Lower lobe of right lung (tissue), 2 donors: ENCODE data around the gene WIZ. TPM values are rescaled to one million over a fixed set of nuclear protein-coding genes. Genes with fewer than 3 reads are reported as not detected.

ENCODE experiments used
- ATAC-seq, 2 donors: fragments of 200-7000 bp; cut with Tn5 transposase; one replicate each; pipeline ENCODE4 v1.9.1; 2020 to 2022; ENCODE audit warnings: mild to moderate bottlenecking in 2 of 2, moderate library complexity in 2 of 2
- DNase-seq: peaks from one replicate; pipeline ENCODE4 v3.0.0-alpha.2; 2020
- H3K27ac ChIP-seq: fragments of 200-600 bp; one replicate; pipeline ENCODE4 v1.8.0; 2022
- H3K27me3 ChIP-seq: fragments of 200-600 bp; one replicate; pipeline ENCODE4 v1.8.0; 2022; ENCODE audit warnings: low read depth
- H3K36me3 ChIP-seq: fragments of 200-600 bp; one replicate; pipeline ENCODE4 v1.8.0; 2022; ENCODE audit warnings: mild to moderate bottlenecking
- H3K4me1 ChIP-seq: fragments of 200-600 bp; one replicate; pipeline ENCODE4 v1.8.0; 2022
- H3K4me3 ChIP-seq: fragments of 200-600 bp; one replicate; pipeline ENCODE4 v1.8.0; 2022; ENCODE audit warnings: mild to moderate bottlenecking
- H3K9me3 ChIP-seq: fragments of 200-600 bp; one replicate; pipeline ENCODE4 v1.8.0; 2022
- intact Hi-C: fragments of 100-400 bp; cut with DNase I; formaldehyde crosslinking; loops from one replicate; pipeline ENCODE4 v1.11.0; 2022
- total RNA-seq: library from RNA; stranded (reverse); fragmentation: NEBNext Ultra II Directional; extraction: Animal tissue kit (Norgen Biotek cat#: 25700); gene quantifications from one replicate; pipeline ENCODE4 v1.2.1, GENCODE V29; 2021
- TF ChIP-seq, protein P1 (sequence below): fragments of 200-600 bp; IDR thresholded peaks from one replicate; pipeline ENCODE4 v1.8.0; 2022; ENCODE audit warnings: antibody characterized with exemption, mild to moderate bottlenecking
- donor health status: DM: no; HTN: yes; CAD: no; lungs with severe emphysema.

WIZ gene
- total RNA-seq, 1 donor from 2014 or later, result 25.2 TPM

DNA sequence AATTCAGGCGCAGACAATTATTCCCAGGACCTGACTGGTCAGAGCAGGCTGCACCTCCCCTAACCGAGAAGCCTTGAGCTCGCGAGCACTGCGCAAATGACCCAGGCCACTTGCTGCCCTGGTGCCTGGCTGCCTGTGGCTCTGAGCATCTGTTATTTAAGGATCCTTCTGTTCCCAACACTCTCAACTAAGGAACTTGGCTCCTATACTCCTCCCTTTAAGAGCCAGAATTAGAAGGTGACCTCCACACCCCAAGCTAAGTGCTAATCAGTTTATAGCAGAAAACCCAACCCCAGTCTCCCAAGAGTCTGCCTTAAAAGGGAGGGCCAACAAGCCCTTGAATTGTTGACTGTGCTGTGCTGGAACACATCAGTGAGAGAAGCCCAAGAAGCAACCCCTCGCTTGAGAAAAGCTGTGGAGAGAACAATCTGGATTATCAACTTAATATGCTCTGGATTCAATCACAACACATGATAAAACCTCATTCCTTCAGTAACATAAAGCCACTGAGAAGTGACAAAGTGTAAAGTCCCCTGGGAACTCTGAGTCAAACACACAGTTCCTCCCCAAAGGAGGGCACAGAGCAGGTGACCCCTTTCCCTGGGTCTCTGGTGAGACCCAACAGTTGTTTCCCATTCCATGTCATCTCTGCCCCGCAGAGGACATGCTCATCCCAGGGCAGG lies 45.5 kb downstream of the WIZ start:
- intact Hi-C loops, result no loop called here
- H3K27me3 ChIP-seq, result no peaks in the 10 kb centered on the region
- peaks cover 57% of the 10 kb centered on the region for H3K36me3 ChIP-seq
- no peak for DNase-seq
- ATAC-seq, result peak; percentile 64 to 72
- H3K9me3 ChIP-seq, result no peaks in the 10 kb centered on the region
- H3K4me1 ChIP-seq, result peaks cover 24% of the 10 kb centered on the region
- H3K4me3 ChIP-seq, result no peak overlapping the region
- no peak overlapping the region for H3K27ac ChIP-seq
- TF ChIP-seq, protein P1, sequence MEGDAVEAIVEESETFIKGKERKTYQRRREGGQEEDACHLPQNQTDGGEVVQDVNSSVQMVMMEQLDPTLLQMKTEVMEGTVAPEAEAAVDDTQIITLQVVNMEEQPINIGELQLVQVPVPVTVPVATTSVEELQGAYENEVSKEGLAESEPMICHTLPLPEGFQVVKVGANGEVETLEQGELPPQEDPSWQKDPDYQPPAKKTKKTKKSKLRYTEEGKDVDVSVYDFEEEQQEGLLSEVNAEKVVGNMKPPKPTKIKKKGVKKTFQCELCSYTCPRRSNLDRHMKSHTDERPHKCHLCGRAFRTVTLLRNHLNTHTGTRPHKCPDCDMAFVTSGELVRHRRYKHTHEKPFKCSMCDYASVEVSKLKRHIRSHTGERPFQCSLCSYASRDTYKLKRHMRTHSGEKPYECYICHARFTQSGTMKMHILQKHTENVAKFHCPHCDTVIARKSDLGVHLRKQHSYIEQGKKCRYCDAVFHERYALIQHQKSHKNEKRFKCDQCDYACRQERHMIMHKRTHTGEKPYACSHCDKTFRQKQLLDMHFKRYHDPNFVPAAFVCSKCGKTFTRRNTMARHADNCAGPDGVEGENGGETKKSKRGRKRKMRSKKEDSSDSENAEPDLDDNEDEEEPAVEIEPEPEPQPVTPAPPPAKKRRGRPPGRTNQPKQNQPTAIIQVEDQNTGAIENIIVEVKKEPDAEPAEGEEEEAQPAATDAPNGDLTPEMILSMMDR, result no peak

DNA sequence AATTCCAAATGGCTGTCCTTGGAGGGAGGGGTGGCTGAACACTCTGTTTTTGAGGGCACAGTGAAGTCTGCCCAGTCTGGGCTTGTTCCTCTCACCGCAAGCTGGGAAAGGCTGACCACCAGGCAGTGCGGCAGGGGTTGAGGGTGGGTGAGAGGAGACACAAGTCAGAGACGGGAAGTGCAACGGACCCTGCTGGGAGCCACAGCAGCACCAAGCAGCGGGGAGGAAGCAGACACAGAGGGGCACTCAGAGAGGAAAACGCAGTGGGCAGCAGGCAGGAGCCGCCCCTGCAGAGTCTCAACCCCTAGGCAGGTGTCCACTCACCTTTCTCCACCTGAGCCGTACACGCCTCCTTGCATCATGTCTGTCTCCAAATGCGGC lies 46.6 kb downstream of the WIZ start:
- DNase-seq (no peak), ATAC-seq (no peak)
- Histone ChIP-seq H3K27me3 (no peaks in the 10 kb centered on the region), H3K4me3 (no peak overlapping the region), H3K36me3 (peaks cover 65% of the 10 kb centered on the region), H3K27ac (no peak overlapping the region), H3K4me1 (peaks cover 24% of the 10 kb centered on the region), H3K9me3 (no peaks in the 10 kb centered on the region)
- intact Hi-C loops, result no loop called here
- TF ChIP-seq, protein P1, result no peak

DNA sequence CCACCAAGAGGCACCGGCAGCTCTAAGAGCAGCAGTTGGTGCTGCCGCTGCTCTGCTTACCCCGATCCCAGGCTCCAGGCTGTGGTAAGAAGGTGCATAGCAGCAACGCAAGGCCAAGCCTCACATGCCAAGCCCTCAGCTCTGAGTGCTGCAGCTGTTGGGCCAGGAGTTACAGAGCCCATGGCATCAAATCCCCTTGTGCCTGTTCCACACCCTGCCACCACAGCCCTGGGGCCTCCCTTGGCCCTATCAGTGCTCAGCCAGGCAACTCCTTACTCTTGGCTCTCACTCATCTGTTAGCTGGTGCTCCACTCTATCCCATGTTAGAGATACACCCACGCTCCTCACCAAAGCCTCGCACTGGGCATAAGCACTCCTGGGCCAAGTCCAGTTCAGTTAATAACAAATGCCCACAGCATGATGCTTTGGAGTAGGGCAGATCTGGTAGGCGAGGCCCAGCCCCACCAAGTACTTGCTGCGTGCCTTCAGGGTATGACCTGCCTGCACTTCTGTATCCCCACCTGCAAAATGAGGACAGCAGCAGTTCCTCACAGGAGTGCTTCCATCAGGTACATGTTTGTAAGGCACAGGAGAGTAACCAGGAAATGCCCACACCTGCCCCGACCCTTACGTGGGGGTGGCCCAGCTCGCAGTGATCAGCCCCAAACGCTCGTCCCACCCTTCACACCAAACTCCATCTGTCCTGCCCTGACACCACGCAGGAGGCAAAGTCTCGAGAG lies 47.2 kb downstream of the WIZ start:
- peaks cover 24% of the 10 kb centered on the region for H3K4me1 ChIP-seq
- H3K36me3 ChIP-seq, result peaks cover 66% of the 10 kb centered on the region
- intact Hi-C loops, result no loop called here
- no peaks in the 10 kb centered on the region for H3K9me3 ChIP-seq
- TF ChIP-seq, protein P1, result no peak
- ATAC-seq (no peak), DNase-seq (no peak)
- no peaks in the 10 kb centered on the region for H3K27me3 ChIP-seq
- H3K27ac ChIP-seq, result no peak overlapping the region
- no peak overlapping the region for H3K4me3 ChIP-seq

DNA sequence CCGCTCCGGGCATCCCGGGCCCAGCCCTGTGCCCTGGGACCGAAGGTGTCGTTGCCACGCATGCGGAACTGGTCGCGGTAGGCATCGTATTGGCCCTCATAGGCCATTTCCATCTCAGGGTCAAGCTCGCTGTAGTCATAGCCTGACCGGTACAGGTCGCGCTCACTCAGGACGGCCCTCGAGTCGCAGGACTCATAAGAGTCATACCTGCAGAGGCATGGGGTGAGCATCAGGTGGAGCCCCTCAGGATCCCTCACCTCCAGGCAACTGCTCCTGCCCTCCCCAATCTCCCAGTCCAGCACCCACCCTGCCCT lies 48.4 kb downstream of the WIZ start:
- Histone ChIP-seq H3K27me3 (no peaks in the 10 kb centered on the region), H3K36me3 (peaks cover 78% of the 10 kb centered on the region), H3K27ac (no peak overlapping the region), H3K9me3 (no peaks in the 10 kb centered on the region), H3K4me3 (no peak overlapping the region), H3K4me1 (peaks cover 17% of the 10 kb centered on the region)
- intact Hi-C loops, result no loop called here
- DNase-seq (no peak), ATAC-seq (no peak)
- TF ChIP-seq, protein P1, result no peak

DNA sequence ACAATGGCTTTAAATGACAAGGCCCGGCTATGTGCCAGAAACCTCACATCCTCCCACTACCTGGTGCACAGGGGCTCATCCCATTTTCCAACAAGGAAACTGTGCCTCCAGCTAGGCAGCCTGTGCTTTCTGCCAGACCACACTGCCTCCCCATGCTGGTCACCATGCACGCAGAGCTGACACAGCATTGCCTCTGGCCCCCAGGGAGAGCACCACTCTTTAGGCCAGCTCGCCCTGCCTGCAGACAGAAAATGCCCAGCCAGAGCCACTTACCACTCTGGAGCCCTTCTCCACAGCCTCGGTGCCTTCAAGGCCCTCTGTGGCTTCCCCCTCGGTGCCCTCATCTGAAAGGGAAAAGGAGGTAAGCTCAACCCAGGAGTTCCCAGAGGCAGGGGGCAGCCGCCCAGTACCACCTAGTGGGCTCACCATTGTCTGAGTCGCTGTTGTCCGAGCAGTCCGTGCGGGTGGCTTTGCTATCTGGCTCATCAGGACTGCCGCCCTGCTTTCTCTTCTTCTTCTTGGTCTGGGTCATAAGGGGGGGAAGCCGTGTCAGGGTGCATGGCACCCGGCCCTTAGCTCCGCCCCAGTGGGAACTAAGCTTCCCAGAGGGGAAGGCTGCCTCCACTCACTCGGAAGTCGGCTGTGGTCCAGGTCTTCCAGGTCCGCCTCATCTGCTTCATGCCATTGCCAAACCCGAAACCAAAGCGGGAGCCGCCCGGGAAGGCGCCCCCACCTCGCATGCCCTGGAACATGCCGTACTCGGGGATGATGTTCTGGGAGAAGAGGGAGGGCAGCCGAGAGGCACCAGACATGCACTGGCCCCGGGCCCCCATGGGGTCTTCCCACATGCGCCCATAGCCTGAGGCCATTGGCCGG lies 49.0 kb downstream of the WIZ start:
- no peak overlapping the region for H3K4me3 ChIP-seq
- ATAC-seq, result no peak
- peaks cover 84% of the 10 kb centered on the region for H3K36me3 ChIP-seq
- H3K27ac ChIP-seq, result no peak overlapping the region
- H3K4me1 ChIP-seq, result peaks cover 14% of the 10 kb centered on the region
- intact Hi-C loops, result no loop called here
- TF ChIP-seq, protein P1, result no peak
- H3K27me3 ChIP-seq, result no peaks in the 10 kb centered on the region
- no peak for DNase-seq
- H3K9me3 ChIP-seq, result no peaks in the 10 kb centered on the region
